Measurements from ENCODE around the gene SPECC1L. TPM values are rescaled to one million over a fixed set of nuclear protein-coding genes. Genes with fewer than 3 reads are reported as not detected.

SPECC1L gene
- total RNA-seq, 4 donors from 2014 or later: 18.2 to 114 (median 55.3) TPM

- Histone ChIP-seq H3K4me3 (no peak overlapping the region), H3K9me3 (no peaks in the 10 kb centered on the region), H3K4me1 (peaks cover 4 to 12% of the 10 kb centered on the region in 2 donors), H3K27ac (no peak overlapping the region), H3K27me3 (no peaks in the 10 kb centered on the region), H3K36me3 (no peaks in the 10 kb centered on the region)
- TF ChIP-seq POLR2A (IDR thresholded peaks at IDR 0.05): no peak
- TF ChIP-seq CTCF (IDR thresholded peaks at IDR 0.05): no peak
- no peak for DNase-seq
- intact Hi-C loops (cut with DNase I; ENCODE audit: low total_unique reads): no loop called here
These were observed 127.8 kb downstream of the SPECC1L start for GRCh38 chr22:24398409-24398808.

GRCh38 chr22:24400034-24400725, 129.5 kb downstream of the SPECC1L start:
- Histone ChIP-seq H3K9me3 (no peaks in the 10 kb centered on the region), H3K27me3 (no peaks in the 10 kb centered on the region), H3K27ac (peak overlapping the region in 1 of 2 donors; percentile 4), H3K4me3 (no peak overlapping the region), H3K4me1 (peaks cover 4 to 15% of the 10 kb centered on the region in 2 donors), H3K36me3 (no peaks in the 10 kb centered on the region)
- no peak for DNase-seq
- no peak for TF ChIP-seq POLR2A (IDR thresholded peaks at IDR 0.05)
- no peak for TF ChIP-seq CTCF (IDR thresholded peaks at IDR 0.05)
- intact Hi-C loops (cut with DNase I; ENCODE audit: low total_unique reads): no loop called here

GRCh38 chr22:24400726-24401596, 130.3 kb downstream of the SPECC1L start:
- Histone ChIP-seq H3K27ac (peak overlapping the region; percentile 4 to 38), H3K27me3 (no peaks in the 10 kb centered on the region), H3K4me3 (no peak overlapping the region), H3K36me3 (no peaks in the 10 kb centered on the region), H3K4me1 (peaks cover 4 to 15% of the 10 kb centered on the region in 2 donors), H3K9me3 (no peaks in the 10 kb centered on the region)
- intact Hi-C loops (cut with DNase I; ENCODE audit: low total_unique reads): no loop called here
- TF ChIP-seq POLR2A (IDR thresholded peaks at IDR 0.05) (no peak), CTCF (IDR thresholded peaks at IDR 0.05) (no peak)
- no peak for DNase-seq

DNA sequence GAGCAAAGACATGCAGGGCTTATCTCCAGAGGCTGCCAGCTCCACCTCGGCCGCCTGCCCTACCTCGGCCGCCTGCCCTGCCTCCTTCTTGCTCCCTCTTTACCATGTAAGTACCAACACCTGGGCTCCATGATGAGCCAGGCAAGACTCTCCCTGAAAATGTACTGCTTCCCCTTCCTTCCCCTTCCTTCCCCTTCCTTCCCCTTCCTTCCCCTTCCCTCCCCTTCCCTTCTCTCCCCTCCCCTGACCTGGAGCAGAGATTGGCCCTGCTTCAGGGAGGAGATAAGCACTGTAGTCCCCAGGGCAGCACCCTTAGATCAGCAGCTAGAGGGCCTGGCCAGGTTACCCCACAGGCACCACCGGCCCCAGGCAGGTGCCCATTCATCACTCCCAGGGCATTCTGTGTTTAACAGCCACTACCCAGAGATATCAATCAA, 131.3 kb downstream of the SPECC1L start:
- no peaks in the 10 kb centered on the region for H3K27me3 ChIP-seq
- H3K4me3 ChIP-seq: no peak overlapping the region

More for the DNA sequence above, 131.3 kb downstream of the SPECC1L start:
- H3K36me3 ChIP-seq: no peaks in the 10 kb centered on the region
- TF ChIP-seq POLR2A (IDR thresholded peaks at IDR 0.05) (no peak), CTCF (IDR thresholded peaks at IDR 0.05) (no peak)
- intact Hi-C loops (cut with DNase I; ENCODE audit: low total_unique reads): no loop called here
- H3K9me3 ChIP-seq: no peaks in the 10 kb centered on the region
- peaks cover 4 to 15% of the 10 kb centered on the region in 2 donors for H3K4me1 ChIP-seq
- no peak for DNase-seq
- H3K27ac ChIP-seq: peak overlapping the region in 1 of 2 donors; percentile 63

All from uterus (tissue), 4 donors.